ENCODE data around the gene MLEC. TPM values are rescaled to one million over a fixed set of nuclear protein-coding genes. Genes with fewer than 3 reads are reported as not detected.

MLEC gene
- total RNA-seq, 1 donor from 2014 or later: 100 TPM

DNA sequence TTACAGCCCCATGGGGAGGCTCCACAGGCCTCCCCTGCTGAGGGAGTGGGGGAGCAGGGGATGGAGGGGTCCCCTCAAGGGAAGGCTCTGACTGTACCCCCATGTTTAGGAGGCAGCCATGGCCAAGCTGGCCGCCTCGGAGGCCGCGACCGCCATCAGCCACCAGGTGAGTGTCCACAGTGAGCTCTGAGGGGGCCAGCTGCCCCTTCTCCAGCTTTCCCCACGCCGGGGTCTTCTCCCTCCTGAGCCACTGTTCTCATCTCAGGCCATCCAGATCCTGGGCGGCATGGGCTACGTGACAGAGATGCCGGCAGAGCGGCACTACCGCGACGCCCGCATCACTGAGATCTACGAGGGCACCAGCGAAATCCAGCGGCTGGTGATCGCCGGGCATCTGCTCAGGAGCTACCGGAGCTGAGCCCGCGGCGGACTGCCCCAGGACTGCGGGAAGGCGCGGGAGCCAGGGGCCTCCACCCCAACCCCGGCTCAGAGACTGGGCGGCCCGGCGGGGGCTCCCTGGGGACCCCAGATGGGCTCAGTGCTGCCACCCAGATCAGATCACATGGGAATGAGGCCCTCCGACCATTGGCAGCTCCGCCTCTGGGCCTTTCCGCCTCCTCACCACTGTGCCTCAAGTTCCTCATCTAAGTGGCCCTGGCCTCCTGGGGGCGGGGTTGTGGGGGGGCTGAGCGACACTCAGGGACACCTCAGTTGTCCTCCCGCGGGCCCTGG is 52.2 kb downstream of the MLEC start:
- DNase-seq (ENCODE audit: low spot score): no peak
- H3K27ac ChIP-seq: no peak overlapping the region
- H3K9ac ChIP-seq: no peak overlapping the region
- Mint-ChIP-seq H3K27ac (no peak overlapping the region), H3K27me3 (ENCODE audit: insufficient read depth, low read depth) (peaks cover 2% of the 10 kb centered on the region), H3K36me3 (no peaks in the 10 kb centered on the region), H3K9me3 (no peaks in the 10 kb centered on the region), H3K4me1 (no peaks in the 10 kb centered on the region), H3K4me3 (no peak overlapping the region)
- H3K4me1 ChIP-seq: no peaks in the 10 kb centered on the region
- H3K9me3 ChIP-seq (ENCODE audit: low read depth): no peaks in the 10 kb centered on the region
- H2AFZ ChIP-seq (replicated peaks): no peak overlapping the region
- no peaks in the 10 kb centered on the region for H3K36me3 ChIP-seq
- H3K4me2 ChIP-seq: no peak overlapping the region
- H3K27me3 ChIP-seq: no peaks in the 10 kb centered on the region
- no peaks in the 10 kb centered on the region for H3K79me2 ChIP-seq (ENCODE audit: low read depth)
- TF ChIP-seq EZH2phosphoT487 (IDR thresholded peaks at IDR 0.05) (no peak), EZH2 (IDR thresholded peaks at IDR 0.05) (no peak)
- TF ChIP-seq, protein P1, sequence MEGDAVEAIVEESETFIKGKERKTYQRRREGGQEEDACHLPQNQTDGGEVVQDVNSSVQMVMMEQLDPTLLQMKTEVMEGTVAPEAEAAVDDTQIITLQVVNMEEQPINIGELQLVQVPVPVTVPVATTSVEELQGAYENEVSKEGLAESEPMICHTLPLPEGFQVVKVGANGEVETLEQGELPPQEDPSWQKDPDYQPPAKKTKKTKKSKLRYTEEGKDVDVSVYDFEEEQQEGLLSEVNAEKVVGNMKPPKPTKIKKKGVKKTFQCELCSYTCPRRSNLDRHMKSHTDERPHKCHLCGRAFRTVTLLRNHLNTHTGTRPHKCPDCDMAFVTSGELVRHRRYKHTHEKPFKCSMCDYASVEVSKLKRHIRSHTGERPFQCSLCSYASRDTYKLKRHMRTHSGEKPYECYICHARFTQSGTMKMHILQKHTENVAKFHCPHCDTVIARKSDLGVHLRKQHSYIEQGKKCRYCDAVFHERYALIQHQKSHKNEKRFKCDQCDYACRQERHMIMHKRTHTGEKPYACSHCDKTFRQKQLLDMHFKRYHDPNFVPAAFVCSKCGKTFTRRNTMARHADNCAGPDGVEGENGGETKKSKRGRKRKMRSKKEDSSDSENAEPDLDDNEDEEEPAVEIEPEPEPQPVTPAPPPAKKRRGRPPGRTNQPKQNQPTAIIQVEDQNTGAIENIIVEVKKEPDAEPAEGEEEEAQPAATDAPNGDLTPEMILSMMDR (IDR thresholded peaks at IDR 0.05): no peak
- no peaks in the 10 kb centered on the region for H4K20me1 ChIP-seq (ENCODE audit: low read depth)
- no peaks in the 10 kb centered on the region for H3F3A ChIP-seq (ENCODE audit: low read depth)
- no peak overlapping the region for H3K4me3 ChIP-seq

- H4K20me1 ChIP-seq (ENCODE audit: low read depth): no peaks in the 10 kb centered on the region
- no peaks in the 10 kb centered on the region for H3K4me1 ChIP-seq
- Mint-ChIP-seq H3K4me1 (no peaks in the 10 kb centered on the region), H3K27ac (no peak overlapping the region), H3K27me3 (ENCODE audit: insufficient read depth, low read depth) (peaks cover 2% of the 10 kb centered on the region), H3K36me3 (no peaks in the 10 kb centered on the region), H3K4me3 (no peak overlapping the region), H3K9me3 (no peaks in the 10 kb centered on the region)
- no peaks in the 10 kb centered on the region for H3K27me3 ChIP-seq
- no peaks in the 10 kb centered on the region for H3K79me2 ChIP-seq (ENCODE audit: low read depth)
- DNase-seq (ENCODE audit: low spot score): peak; percentile 19
- H3K36me3 ChIP-seq: no peaks in the 10 kb centered on the region
- no peak overlapping the region for H2AFZ ChIP-seq (replicated peaks)
- TF ChIP-seq, protein P1 (IDR thresholded peaks at IDR 0.05): no peak
- no peak for TF ChIP-seq EZH2phosphoT487 (IDR thresholded peaks at IDR 0.05)
- TF ChIP-seq EZH2 (IDR thresholded peaks at IDR 0.05): no peak
- no peak overlapping the region for H3K9ac ChIP-seq
- no peak overlapping the region for H3K4me2 ChIP-seq
- no peak overlapping the region for H3K27ac ChIP-seq
- H3K4me3 ChIP-seq: no peak overlapping the region
- H3F3A ChIP-seq (ENCODE audit: low read depth): no peaks in the 10 kb centered on the region
- H3K9me3 ChIP-seq (ENCODE audit: low read depth): no peaks in the 10 kb centered on the region
Measured at GRCh38 chr12:120739821-120740613, 53.1 kb downstream of the MLEC start.

- Histone ChIP-seq H4K20me1 (ENCODE audit: low read depth) (no peaks in the 10 kb centered on the region), H3K27me3 (no peaks in the 10 kb centered on the region), H3F3A (ENCODE audit: low read depth) (no peaks in the 10 kb centered on the region), H3K9me3 (ENCODE audit: low read depth) (no peaks in the 10 kb centered on the region), H3K79me2 (ENCODE audit: low read depth) (no peaks in the 10 kb centered on the region), H3K27ac (no peak overlapping the region), H3K4me1 (no peaks in the 10 kb centered on the region), H3K4me3 (no peak overlapping the region), H3K4me2 (no peak overlapping the region), H2AFZ (replicated peaks) (no peak overlapping the region), H3K36me3 (no peaks in the 10 kb centered on the region), H3K9ac (no peak overlapping the region)
- Mint-ChIP-seq H3K4me3 (no peak overlapping the region), H3K27ac (no peak overlapping the region), H3K27me3 (ENCODE audit: insufficient read depth, low read depth) (no peaks in the 10 kb centered on the region), H3K9me3 (no peaks in the 10 kb centered on the region), H3K36me3 (no peaks in the 10 kb centered on the region), H3K4me1 (no peaks in the 10 kb centered on the region)
- TF ChIP-seq EZH2 (IDR thresholded peaks at IDR 0.05): no peak
- TF ChIP-seq EZH2phosphoT487 (IDR thresholded peaks at IDR 0.05): no peak
- TF ChIP-seq, protein P1 (IDR thresholded peaks at IDR 0.05): no peak
- DNase-seq (ENCODE audit: low spot score): no peak
Measured at GRCh38 chr12:120740871-120741270, 53.9 kb downstream of the MLEC start.

Measured in neural progenitor cell (in vitro differentiated cells).